K562 (cell line): ENCODE measurements around the gene ANKS1B. TPM values are rescaled to one million over a fixed set of nuclear protein-coding genes. Genes with fewer than 3 reads are reported as not detected.

Source experiments
- ATAC-seq: fragments of 200-7000 bp; cut with Tn5 transposase; 3 replicates; pipeline ENCODE4 v1.9.1; 2020; ENCODE audit warnings: moderate library complexity
- BruUV-seq: library from RNA; stranded (reverse); fragments of 400-500 nt; replicated peaks from 2 replicates; lab custom pipeline; 2021; lab: Mats Ljungman, UMichigan
- CTCF ChIA-PET: fragments of 300-600 bp; formaldehyde crosslinking; extraction: SDS; loops from one replicate; lab custom pipeline; 2021; ENCODE audit warnings: low intra/inter-chr PET ratio; lab: Yijun Ruan, JAX
- POLR2A ChIA-PET: fragments of 300-600, 350-650 bp; sonication (Branson Sonifier 250); formaldehyde crosslinking; extraction: SDS; loops from one replicate; lab custom pipeline; 2021; ENCODE audit warnings: antibody characterized with exemption, inconsistent platforms; lab: Yijun Ruan, JAX
- DNase-seq, 4 experiments: peaks; one replicate each; pipeline versions ENCODE4 v3.0.0 to v3.0.0-alpha.2; 2011 to 2018; ENCODE audit warnings: low spot score in 3 of 4, mixed read lengths in 3 of 4; ENCODE audit errors: extremely low read depth in 1 of 4
- FAIRE-seq: peaks from 2 replicates; lab custom pipeline; 2011; peaks lifted over from hg19 to GRCh38; lab: Jason Lieb, UNC
- H2AFZ ChIP-seq: 2 replicates; pipeline ENCODE4 v1.6.0; 2011; ENCODE audit warnings: low read depth, low read length, control low read depth, inconsistent platforms
- H3K27ac ChIP-seq: fragments of 200-600 bp; 3 replicates; pipeline ENCODE4 v1.8.0; 2011; ENCODE audit warnings: low read depth, mild to moderate bottlenecking, control low read depth, inconsistent platforms, low read length, moderate library complexity, mixed read lengths; ENCODE audit errors: extremely low read depth
- H3K27me3 ChIP-seq, 2 experiments: fragments of 300-600 bp in 1 of 2; 2 replicates in 1 of 2; 3 replicates in 1 of 2; pipeline versions ENCODE4 v1.6.0 to v1.8.0; 2011; ENCODE audit warnings: inconsistent platforms in 2 of 2, low read length in 2 of 2, mild to moderate bottlenecking in 1 of 2, mixed read lengths in 1 of 2, moderate library complexity in 1 of 2; ENCODE audit not compliant: control insufficient read depth in 2 of 2, insufficient read depth in 2 of 2
- H3K36me3 ChIP-seq: fragments of 300-600 bp; 3 replicates; pipeline ENCODE4 v1.8.0; 2011; ENCODE audit warnings: mild to moderate bottlenecking, low read length, inconsistent platforms; ENCODE audit not compliant: control insufficient read depth, insufficient read depth
- H3K4me1 ChIP-seq, 2 experiments: fragments of 200-600 bp in 1 of 2; replicated peaks in 1 of 2; 2 replicates in 1 of 2; 3 replicates in 1 of 2; pipeline versions ENCODE4 v1.5.1 to v1.8.0; 2011; ENCODE audit warnings: inconsistent platforms in 2 of 2, low read length in 2 of 2, mild to moderate bottlenecking in 1 of 2, mixed read lengths in 1 of 2, moderate library complexity in 1 of 2; ENCODE audit not compliant: control insufficient read depth in 2 of 2, insufficient read depth in 2 of 2
- H3K4me2 ChIP-seq: 2 replicates; pipeline ENCODE4 v1.6.1; 2011; ENCODE audit warnings: low read length, control low read depth, inconsistent platforms, mixed read lengths; ENCODE audit not compliant: insufficient read depth
- H3K4me3 ChIP-seq: fragments of 200-600 bp; sonication (generic), shearing (Covaris generic); 2 replicates; pipeline ENCODE4 v1.5.1; 2016; ENCODE audit warnings: control low read depth, inconsistent platforms
- H3K79me2 ChIP-seq: fragments of 200-600 bp; 3 replicates; pipeline ENCODE4 v1.8.0; 2011; ENCODE audit warnings: low read length, inconsistent platforms; ENCODE audit not compliant: control insufficient read depth, insufficient read depth
- H3K9ac ChIP-seq, 2 experiments: 2 replicates each; pipeline versions ENCODE4 v1.6.0 to v1.6.1; 2011; ENCODE audit warnings: low read depth in 2 of 2, low read length in 2 of 2, control low read depth in 1 of 2, inconsistent platforms in 1 of 2, mild to moderate bottlenecking in 1 of 2, mixed read lengths in 1 of 2; ENCODE audit not compliant: insufficient read depth in 1 of 2
- H3K9me1 ChIP-seq: one replicate; pipeline ENCODE4 v1.6.0; 2011; ENCODE audit warnings: inconsistent platforms, mild to moderate bottlenecking, low read length, moderate library complexity; ENCODE audit not compliant: control insufficient read depth, insufficient read depth
- H3K9me3 ChIP-seq: replicated peaks from 2 replicates; pipeline ENCODE4 v1.5.1; 2011; ENCODE audit warnings: low read depth, low read length, inconsistent platforms; ENCODE audit not compliant: control insufficient read depth, insufficient read depth
- H4K20me1 ChIP-seq: replicated peaks from 2 replicates; pipeline ENCODE4 v1.6.1; 2011; ENCODE audit warnings: low read length, inconsistent platforms, mixed read lengths; ENCODE audit not compliant: control insufficient read depth, insufficient read depth
- HMGN3 ChIP-seq: IDR thresholded peaks from 2 replicates; pipeline ENCODE4 v1.6.1; 2011; ENCODE audit warnings: borderline replicate concordance, low read depth, mild to moderate bottlenecking, mixed read lengths, low read length; ENCODE audit not compliant: insufficient read length; ENCODE audit errors: extremely low read depth
- RFX1 ChIP-seq: fragments of 450-650 bp; IDR thresholded peaks from 2 replicates; pipeline ENCODE4 v1.6.1; 2016; ENCODE audit warnings: mild to moderate bottlenecking, moderate library complexity
- SIRT6 ChIP-seq: IDR thresholded peaks from one replicate; pipeline ENCODE4 v1.6.1; 2012; ENCODE audit warnings: low read depth, mild to moderate bottlenecking, control low read depth, inconsistent platforms, low read length, moderate library complexity
- ZC3H8 ChIP-seq: fragments of 450-650 bp; IDR thresholded peaks from 2 replicates; pipeline ENCODE4 v1.6.1; 2017
- ZNF766 ChIP-seq: fragments of 200-800 bp; sonication (Bioruptor generic); conservative IDR thresholded peaks from 2 replicates; pipeline ENCODE4 v1.6.1; 2016; ENCODE audit warnings: missing genetic modification characterization, missing compliant biosample characterization
- ZSCAN29 ChIP-seq: fragments of 450-650 bp; IDR thresholded peaks from 2 replicates; pipeline ENCODE4 v1.6.1; 2017
- WGBS: fragments of 100-300 bp; shearing (Covaris generic); methylation state at CpG from one replicate; pipeline ENCODE4 v1.1.6; 2016; ENCODE audit warnings: low coverage, mixed read lengths; ENCODE audit not compliant: insufficient coverage; ENCODE audit errors: missing lambda C conversion rate; 5-methylcytosine and 5-hydroxymethylcytosine counted together
- in situ Hi-C: fragments of 300-500 bp; cut with MboI; formaldehyde crosslinking; loops from 4 replicates; pipeline ENCODE4 v1.15.0; 2018; ENCODE audit warnings: inconsistent platforms, mixed read lengths
- intact Hi-C: fragments of 100-400 bp; cut with micrococcal nuclease; formaldehyde crosslinking; loops from 2 replicates; pipeline ENCODE4 v1.14.2; 2022
- polyA plus RNA-seq, 8 experiments: library from polyadenylated mRNA; depleted of rRNA in 4 of 8; stranded (reverse) in 5 of 8; unstranded in 3 of 8; fragments of >200 nt; fragmentation: Nextera tagmentation in 2 of 8; fragmentation: Illumina TruSeq in 1 of 8; extraction: Ambion mirVana in 2 of 8; extraction: Trizol in 1 of 8; gene quantifications; 2 replicates each; pipeline versions ENCODE4 v1.2.1 to v1.2.3, GENCODE V29; 2011 to 2014; ENCODE audit warnings: inconsistent platforms in 1 of 8, missing spikeins in 1 of 8
- total RNA-seq, 7 experiments: library from RNA; depleted of rRNA in 6 of 7; stranded (reverse); fragments of >200 nt in 6 of 7; fragmentation: Illumina TruSeq in 2 of 7; extraction: Trizol in 2 of 7; gene quantifications; 2 replicates each; pipeline versions ENCODE4 v1.2.1 to v1.2.3, GENCODE V29; 2011 to 2021; ENCODE audit warnings: low replicate concordance in 1 of 7
- TF ChIP-seq, protein P1 (sequence below): fragments of 450-650 bp; formaldehyde crosslinking; IDR thresholded peaks from 2 replicates; pipeline ENCODE4 v1.4.0; 2020; ENCODE audit warnings: mild to moderate bottlenecking, moderate library complexity
- TF ChIP-seq, protein P2 (sequence below), 2 experiments: fragments of 450-650 bp in 1 of 2; sonication (generic) in 1 of 2; formaldehyde crosslinking; conservative IDR thresholded peaks; 2 replicates each; pipeline versions ENCODE4 v1.4.0 to v1.8.1; 2020 to 2022; ENCODE audit warnings: mild to moderate bottlenecking in 1 of 2, missing genetic modification reagents in 1 of 2
- TF ChIP-seq, protein P3 (sequence below), 2 experiments: fragments of 450-650 bp in 1 of 2; IDR thresholded peaks; 2 replicates each; pipeline ENCODE4 v1.6.1; 2011 to 2017; ENCODE audit warnings: low read depth in 2 of 2, antibody characterized with exemption in 1 of 2, borderline replicate concordance in 1 of 2, low read length in 1 of 2, mild to moderate bottlenecking in 1 of 2, mixed read lengths in 1 of 2; ENCODE audit not compliant: control insufficient read depth in 1 of 2

The ANKS1B gene
- total and polyA plus RNA-seq, 9 of the 15 experiments (the other 6 are each of a cell fraction or from before 2014, with no cell fraction given), result 0.04 to 0.47 (median 0.28) TPM; not detected in 4

DNA sequence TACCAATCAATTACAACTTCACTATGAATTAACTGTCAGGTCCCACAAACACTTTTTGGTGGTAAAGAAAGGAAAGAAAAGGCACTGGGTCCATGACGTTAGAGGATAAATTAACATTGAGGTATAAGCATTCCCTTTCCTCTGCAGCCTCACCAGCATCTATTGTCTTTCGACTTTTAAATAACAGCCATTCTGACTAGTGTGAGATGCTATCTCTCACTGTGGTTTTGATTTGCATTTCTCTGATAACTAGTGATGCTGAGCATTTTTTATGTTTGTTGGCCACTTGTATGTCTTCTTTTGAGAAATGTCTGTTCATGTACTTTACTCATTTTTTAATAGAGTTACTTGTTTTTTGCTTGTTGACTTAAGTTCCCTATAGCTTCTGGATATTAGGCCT is 9.4 kb downstream of the ANKS1B start (continued):
- TF ChIP-seq, protein P1, sequence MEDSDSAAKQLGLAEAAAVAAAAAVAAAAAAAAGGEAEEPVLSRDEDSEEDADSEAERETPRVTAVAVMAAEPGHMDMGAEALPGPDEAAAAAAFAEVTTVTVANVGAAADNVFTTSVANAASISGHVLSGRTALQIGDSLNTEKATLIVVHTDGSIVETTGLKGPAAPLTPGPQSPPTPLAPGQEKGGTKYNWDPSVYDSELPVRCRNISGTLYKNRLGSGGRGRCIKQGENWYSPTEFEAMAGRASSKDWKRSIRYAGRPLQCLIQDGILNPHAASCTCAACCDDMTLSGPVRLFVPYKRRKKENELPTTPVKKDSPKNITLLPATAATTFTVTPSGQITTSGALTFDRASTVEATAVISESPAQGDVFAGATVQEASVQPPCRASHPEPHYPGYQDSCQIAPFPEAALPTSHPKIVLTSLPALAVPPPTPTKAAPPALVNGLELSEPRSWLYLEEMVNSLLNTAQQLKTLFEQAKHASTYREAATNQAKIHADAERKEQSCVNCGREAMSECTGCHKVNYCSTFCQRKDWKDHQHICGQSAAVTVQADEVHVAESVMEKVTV (CRISPR knock-in tag), result no peak
- TF ChIP-seq ZC3H8 (no peak), ZNF766 (CRISPR knock-in tag) (no peak), SIRT6 (no peak), ZSCAN29 (no peak), RFX1 (no peak), HMGN3 (no peak)

DNA sequence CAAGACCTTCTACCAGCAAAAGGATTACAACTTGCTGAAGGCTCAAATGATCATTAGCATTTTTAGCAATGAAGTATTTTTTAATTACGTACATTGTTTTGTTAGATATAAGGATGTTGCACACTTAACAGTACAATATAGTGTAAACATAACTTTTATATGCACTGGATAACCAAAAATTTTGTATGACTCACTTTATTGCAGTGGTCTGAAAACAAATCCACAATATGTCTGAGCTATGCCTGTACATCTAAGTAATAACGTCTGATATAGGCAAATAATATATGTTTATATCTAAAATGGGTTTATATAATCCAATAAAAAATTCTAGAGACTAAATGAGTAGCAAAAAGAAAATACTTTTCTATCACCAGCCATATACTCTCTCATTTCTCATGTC is 10.6 kb downstream of the ANKS1B start:
- in situ Hi-C loops (no loop called here), intact Hi-C loops (no loop called here)
- no peak overlapping the region for H2AFZ ChIP-seq
- no peaks in the 10 kb centered on the region for H3K27me3 ChIP-seq
- no peak overlapping the region for H3K9ac ChIP-seq
- no peaks in the 10 kb centered on the region for H3K9me3 ChIP-seq
- no peak for ATAC-seq
- DNase-seq, result no peak
- ChIA-PET CTCF (no interaction called here), POLR2A (interaction anchor here (0.6 kb wide), 1 partner anchor 228 kb away, joined by 3 read pairs; no protein-coding TSS in a partner anchor)
- H3K79me2 ChIP-seq, result no peaks in the 10 kb centered on the region
- H3K4me1 ChIP-seq, result no peaks in the 10 kb centered on the region
- H3K4me3 ChIP-seq, result no peak overlapping the region
- H4K20me1 ChIP-seq, result no peaks in the 10 kb centered on the region
- no TSS peak for BruUV-seq
- H3K36me3 ChIP-seq, result no peaks in the 10 kb centered on the region
- H3K27ac ChIP-seq, result no peak overlapping the region
- TF ChIP-seq, protein P2, sequence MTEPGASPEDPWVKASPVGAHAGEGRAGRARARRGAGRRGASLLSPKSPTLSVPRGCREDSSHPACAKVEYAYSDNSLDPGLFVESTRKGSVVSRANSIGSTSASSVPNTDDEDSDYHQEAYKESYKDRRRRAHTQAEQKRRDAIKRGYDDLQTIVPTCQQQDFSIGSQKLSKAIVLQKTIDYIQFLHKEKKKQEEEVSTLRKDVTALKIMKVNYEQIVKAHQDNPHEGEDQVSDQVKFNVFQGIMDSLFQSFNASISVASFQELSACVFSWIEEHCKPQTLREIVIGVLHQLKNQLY (CRISPR knock-in tag; conservative IDR thresholded peaks at IDR 0.05), result no peak
- TF ChIP-seq, protein P3, sequence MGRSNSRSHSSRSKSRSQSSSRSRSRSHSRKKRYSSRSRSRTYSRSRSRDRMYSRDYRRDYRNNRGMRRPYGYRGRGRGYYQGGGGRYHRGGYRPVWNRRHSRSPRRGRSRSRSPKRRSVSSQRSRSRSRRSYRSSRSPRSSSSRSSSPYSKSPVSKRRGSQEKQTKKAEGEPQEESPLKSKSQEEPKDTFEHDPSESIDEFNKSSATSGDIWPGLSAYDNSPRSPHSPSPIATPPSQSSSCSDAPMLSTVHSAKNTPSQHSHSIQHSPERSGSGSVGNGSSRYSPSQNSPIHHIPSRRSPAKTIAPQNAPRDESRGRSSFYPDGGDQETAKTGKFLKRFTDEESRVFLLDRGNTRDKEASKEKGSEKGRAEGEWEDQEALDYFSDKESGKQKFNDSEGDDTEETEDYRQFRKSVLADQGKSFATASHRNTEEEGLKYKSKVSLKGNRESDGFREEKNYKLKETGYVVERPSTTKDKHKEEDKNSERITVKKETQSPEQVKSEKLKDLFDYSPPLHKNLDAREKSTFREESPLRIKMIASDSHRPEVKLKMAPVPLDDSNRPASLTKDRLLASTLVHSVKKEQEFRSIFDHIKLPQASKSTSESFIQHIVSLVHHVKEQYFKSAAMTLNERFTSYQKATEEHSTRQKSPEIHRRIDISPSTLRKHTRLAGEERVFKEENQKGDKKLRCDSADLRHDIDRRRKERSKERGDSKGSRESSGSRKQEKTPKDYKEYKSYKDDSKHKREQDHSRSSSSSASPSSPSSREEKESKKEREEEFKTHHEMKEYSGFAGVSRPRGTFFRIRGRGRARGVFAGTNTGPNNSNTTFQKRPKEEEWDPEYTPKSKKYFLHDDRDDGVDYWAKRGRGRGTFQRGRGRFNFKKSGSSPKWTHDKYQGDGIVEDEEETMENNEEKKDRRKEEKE (IDR thresholded peaks at IDR 0.05; ENCODE audit: borderline replicate concordance in 1 of 2, control insufficient read depth in 1 of 2, low read depth in 2 of 2, low read length in 1 of 2), result no peak
- no peaks in the 10 kb centered on the region for H3K9me1 ChIP-seq
- no peak overlapping the region for H3K4me2 ChIP-seq
- 0% methylated on average over 2 of the region's 2 CpGs for WGBS
- no peak for FAIRE-seq
